Panc1 (cell line): ENCODE results near the gene LTBP3. TPM values are rescaled to one million over a fixed set of nuclear protein-coding genes. Genes with fewer than 3 reads are reported as not detected.

Experiments
- ATAC-seq: fragments of 200-7000 bp; cut with Tn5 transposase; 2 replicates; pipeline ENCODE4 v1.9.1; 2020; ENCODE audit warnings: mild to moderate bottlenecking, moderate library complexity
- BruUV-seq: library from RNA; stranded (reverse); fragments of 400-500 nt; replicated peaks from 2 replicates; lab custom pipeline; 2021; lab: Mats Ljungman, UMichigan
- CTCF ChIA-PET: fragments of 300-600 bp; sonication (Branson Sonifier 250); formaldehyde crosslinking; loops from one replicate; lab custom pipeline; 2022; ENCODE audit warnings: antibody characterized with exemption; lab: Charles Lee
- POLR2A ChIA-PET: fragments of 300-600 bp; sonication (Branson Sonifier 250); formaldehyde crosslinking; loops from one replicate; lab custom pipeline; 2022; ENCODE audit warnings: antibody characterized with exemption; lab: Charles Lee
- DNase-seq: peaks from one replicate; pipeline ENCODE4 v3.0.0-alpha.2; 2010; ENCODE audit warnings: low read depth, low spot score
- H3K27ac ChIP-seq: 2 replicates; pipeline ENCODE4 v1.5.1; 2011; ENCODE audit warnings: mild to moderate bottlenecking, low read length, inconsistent platforms
- H3K27me3 ChIP-seq: fragments of 200-500 bp; sonication (Bioruptor generic); 2 replicates; pipeline ENCODE4 v1.6.0; 2014; ENCODE audit warnings: low read length, inconsistent platforms; ENCODE audit not compliant: control insufficient read depth, insufficient read depth
- H3K36me3 ChIP-seq: fragments of 200-500 bp; sonication (Bioruptor generic); 2 replicates; pipeline ENCODE4 v1.5.1; 2014; ENCODE audit warnings: inconsistent platforms, mild to moderate bottlenecking, low read length, moderate library complexity; ENCODE audit not compliant: control insufficient read depth, insufficient read depth
- H3K4me1 ChIP-seq: 2 replicates; pipeline ENCODE4 v1.5.1; 2011; ENCODE audit warnings: inconsistent platforms, mild to moderate bottlenecking, low read length, moderate library complexity; ENCODE audit not compliant: control insufficient read depth, insufficient read depth
- H3K4me3 ChIP-seq, 2 experiments: 2 replicates each; pipeline ENCODE4 v1.5.1; 2011 to 2012; ENCODE audit warnings: low read depth in 2 of 2, low read length in 2 of 2, mild to moderate bottlenecking in 2 of 2, inconsistent platforms in 1 of 2, moderate library complexity in 1 of 2
- H3K9me3 ChIP-seq: fragments of 200-500 bp; sonication (Bioruptor generic); 2 replicates; pipeline ENCODE4 v1.5.1; 2014; ENCODE audit warnings: low read depth, mild to moderate bottlenecking, inconsistent platforms, low read length, moderate library complexity; ENCODE audit not compliant: control insufficient read depth, insufficient read depth
- CTCF ChIP-seq: fragments of 450-650 bp; IDR thresholded peaks from 2 replicates; pipeline ENCODE4 v1.5.1; 2017; ENCODE audit warnings: mild to moderate bottlenecking
- POLR2AphosphoS5 ChIP-seq: IDR thresholded peaks from 2 replicates; pipeline ENCODE4 v1.6.1; 2012; ENCODE audit warnings: mild to moderate bottlenecking, low read depth, low read length, moderate library complexity
- SIN3A ChIP-seq: IDR thresholded peaks from 2 replicates; pipeline ENCODE4 v1.6.1; 2012; ENCODE audit warnings: low read depth, mild to moderate bottlenecking, low read length, moderate library complexity, borderline replicate concordance; ENCODE audit not compliant: insufficient read depth
- TCF7L2 ChIP-seq: IDR thresholded peaks from 2 replicates; pipeline ENCODE4 v1.6.1; 2011; ENCODE audit warnings: mild to moderate bottlenecking, low read depth, low read length, inconsistent platforms
- in situ Hi-C: cut with HindIII; loops from 2 replicates; pipeline ENCODE4 v1.10.0; 2016; ENCODE audit warnings: low sequenced_read_pairs, low pct_unique_long_range_greater_than_20kb
- intact Hi-C: fragments of 100-400 bp; cut with micrococcal nuclease; formaldehyde crosslinking; loops from one replicate; pipeline ENCODE4 v1.10.0; 2022; ENCODE audit not compliant: unreplicated experiment
- total RNA-seq: library from RNA; stranded (reverse); gene quantifications from one replicate; pipeline ENCODE4 v1.2.1, GENCODE V29; 2021; ENCODE audit not compliant: unreplicated experiment
- TF ChIP-seq, protein P1 (sequence below), 2 experiments: IDR thresholded peaks; 2 replicates each; pipeline ENCODE4 v1.6.1; 2011 to 2012; ENCODE audit warnings: low read depth in 2 of 2, control low read depth in 1 of 2, low read length in 1 of 2, mild to moderate bottlenecking in 1 of 2, moderate library complexity in 1 of 2; ENCODE audit not compliant: insufficient read depth in 1 of 2

Gene LTBP3
- total RNA-seq, 1 experiment from 2014 or later: 133 TPM

DNA sequence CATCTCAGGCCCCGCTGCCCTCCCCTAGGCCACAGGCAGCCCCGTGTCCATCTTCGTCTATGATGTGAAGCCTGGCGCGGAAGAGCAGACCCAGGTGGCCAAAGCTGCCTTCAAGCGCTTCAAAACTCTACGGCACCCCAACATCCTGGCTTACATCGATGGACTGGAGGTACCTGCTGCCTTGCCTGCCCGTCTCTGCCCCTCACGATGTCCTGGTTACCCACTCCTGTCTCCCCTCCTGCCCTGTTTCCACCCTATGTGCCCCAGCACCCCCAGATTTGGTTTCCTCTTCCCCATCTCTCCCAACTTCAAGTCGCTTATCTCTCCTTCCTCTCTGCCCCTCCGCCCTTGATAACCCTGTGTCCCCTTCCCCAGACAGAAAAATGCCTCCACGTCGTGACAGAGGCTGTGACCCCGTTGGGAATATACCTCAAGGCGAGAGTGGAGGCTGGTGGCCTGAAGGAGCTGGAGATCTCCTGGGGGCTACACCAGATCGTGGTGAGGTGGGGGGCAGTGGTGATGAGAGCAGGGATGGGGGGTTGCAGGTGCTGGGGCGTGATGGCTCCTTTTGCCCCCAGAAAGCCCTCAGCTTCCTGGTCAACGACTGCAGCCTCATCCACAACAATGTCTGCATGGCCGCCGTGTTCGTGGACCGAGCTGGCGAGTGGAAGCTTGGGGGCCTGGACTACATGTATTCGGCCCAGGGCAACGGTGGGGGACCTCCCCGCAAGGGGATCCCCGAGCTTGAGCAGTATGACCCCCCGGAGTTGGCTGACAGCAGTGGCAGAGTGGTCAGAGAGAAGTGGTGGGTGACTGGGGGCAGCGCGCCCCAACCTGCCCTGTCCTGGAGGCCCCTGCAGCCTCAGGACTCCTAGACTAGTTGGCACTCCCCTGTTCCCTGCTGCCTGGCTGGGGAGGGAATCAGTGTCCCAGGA lies 32.3 kb downstream of the LTBP3 start:
- no peaks in the 10 kb centered on the region for H3K9me3 ChIP-seq
- DNase-seq (no peak), ATAC-seq (no peak)
- ChIA-PET POLR2A (interaction anchor here (0.5 to 0.8 kb wide), 4 partner anchors 15 to 238 kb away, joined by 3 to 7 read pairs (median 3); no protein-coding TSS in a partner anchor), CTCF (interaction anchor here (0.6 kb wide), 3 partner anchors 27 to 253 kb away, joined by 3 to 8 read pairs (median 7); no protein-coding TSS in a partner anchor)
- peak overlapping the region; percentile 70 to 77 for H3K4me3 ChIP-seq
- TSS peak; percentile 65 for BruUV-seq
- no peaks in the 10 kb centered on the region for H3K27me3 ChIP-seq
- TF ChIP-seq TCF7L2 (no peak), SIN3A (no peak), POLR2AphosphoS5 (no peak), CTCF (no peak)
- TF ChIP-seq, protein P1, sequence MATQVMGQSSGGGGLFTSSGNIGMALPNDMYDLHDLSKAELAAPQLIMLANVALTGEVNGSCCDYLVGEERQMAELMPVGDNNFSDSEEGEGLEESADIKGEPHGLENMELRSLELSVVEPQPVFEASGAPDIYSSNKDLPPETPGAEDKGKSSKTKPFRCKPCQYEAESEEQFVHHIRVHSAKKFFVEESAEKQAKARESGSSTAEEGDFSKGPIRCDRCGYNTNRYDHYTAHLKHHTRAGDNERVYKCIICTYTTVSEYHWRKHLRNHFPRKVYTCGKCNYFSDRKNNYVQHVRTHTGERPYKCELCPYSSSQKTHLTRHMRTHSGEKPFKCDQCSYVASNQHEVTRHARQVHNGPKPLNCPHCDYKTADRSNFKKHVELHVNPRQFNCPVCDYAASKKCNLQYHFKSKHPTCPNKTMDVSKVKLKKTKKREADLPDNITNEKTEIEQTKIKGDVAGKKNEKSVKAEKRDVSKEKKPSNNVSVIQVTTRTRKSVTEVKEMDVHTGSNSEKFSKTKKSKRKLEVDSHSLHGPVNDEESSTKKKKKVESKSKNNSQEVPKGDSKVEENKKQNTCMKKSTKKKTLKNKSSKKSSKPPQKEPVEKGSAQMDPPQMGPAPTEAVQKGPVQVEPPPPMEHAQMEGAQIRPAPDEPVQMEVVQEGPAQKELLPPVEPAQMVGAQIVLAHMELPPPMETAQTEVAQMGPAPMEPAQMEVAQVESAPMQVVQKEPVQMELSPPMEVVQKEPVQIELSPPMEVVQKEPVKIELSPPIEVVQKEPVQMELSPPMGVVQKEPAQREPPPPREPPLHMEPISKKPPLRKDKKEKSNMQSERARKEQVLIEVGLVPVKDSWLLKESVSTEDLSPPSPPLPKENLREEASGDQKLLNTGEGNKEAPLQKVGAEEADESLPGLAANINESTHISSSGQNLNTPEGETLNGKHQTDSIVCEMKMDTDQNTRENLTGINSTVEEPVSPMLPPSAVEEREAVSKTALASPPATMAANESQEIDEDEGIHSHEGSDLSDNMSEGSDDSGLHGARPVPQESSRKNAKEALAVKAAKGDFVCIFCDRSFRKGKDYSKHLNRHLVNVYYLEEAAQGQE (IDR thresholded peaks at IDR 0.05; ENCODE audit: insufficient read depth in 1 of 2, low read depth in 2 of 2, low read length in 1 of 2): no peak
- H3K27ac ChIP-seq: peak overlapping the region; percentile 78
- peaks cover 6% of the 10 kb centered on the region; the same call in 1 of the 2 replicates for H3K36me3 ChIP-seq
- intact Hi-C loops (no loop called here), in situ Hi-C loops (no loop called here)
- H3K4me1 ChIP-seq: peaks cover 5% of the 10 kb centered on the region; the same call in 1 of the 2 replicates

DNA sequence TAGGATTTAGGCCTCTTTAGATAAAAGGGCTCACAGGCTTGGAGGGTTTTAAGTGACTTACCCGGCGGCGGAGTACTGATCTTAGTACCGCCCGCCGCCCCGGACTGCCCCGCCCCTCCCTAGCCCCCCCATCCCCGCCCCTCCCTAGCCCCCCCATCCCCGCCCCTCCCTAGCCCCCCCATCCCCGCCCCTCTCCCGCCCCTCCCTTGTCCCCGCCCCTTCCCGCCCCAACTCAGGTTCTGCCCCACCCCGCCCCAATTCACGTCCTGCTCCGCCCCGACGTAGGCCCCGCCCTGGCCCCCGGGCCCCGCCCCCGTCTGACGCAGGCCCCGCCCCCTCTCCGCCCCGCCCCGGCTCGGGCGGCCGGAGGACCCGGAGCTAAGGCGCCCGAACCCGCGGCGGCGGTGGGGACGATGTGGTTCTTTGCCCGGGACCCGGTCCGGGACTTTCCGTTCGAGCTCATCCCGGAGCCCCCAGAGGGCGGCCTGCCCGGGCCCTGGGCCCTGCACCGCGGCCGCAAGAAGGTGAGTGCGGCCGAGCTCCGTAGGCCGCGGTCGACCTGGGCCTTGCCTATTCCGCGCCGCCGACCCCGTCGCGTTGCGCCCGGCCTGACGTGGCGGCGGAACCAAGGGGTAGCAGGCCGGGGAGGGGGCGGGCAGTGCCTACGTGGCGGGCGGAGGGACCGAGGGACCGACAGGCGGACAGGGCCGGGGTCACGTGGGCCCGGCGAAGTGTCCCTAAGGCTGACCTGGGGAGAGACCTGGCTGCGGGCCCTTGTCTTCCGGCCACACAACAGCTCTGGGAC lies 33.2 kb downstream of the LTBP3 start, which contains the start of gene SCYL1:
SCYL1 (plus strand) TSS at position 343 of the 805 bp plus-strand sequence; CDS start at position 414, 71 bp downstream.
- ChIA-PET POLR2A (interaction anchor here (0.5 to 0.8 kb wide), 5 partner anchors 16 to 237 kb away, joined by 3 to 7 read pairs (median 3); no protein-coding TSS in a partner anchor), CTCF (interaction anchor here (0.6 kb wide), 3 partner anchors 27 to 252 kb away, joined by 3 to 8 read pairs (median 7); no protein-coding TSS in a partner anchor)
- DNase-seq (no peak), ATAC-seq (peak; percentile 92)
- no TSS peak for BruUV-seq
- peaks cover 5% of the 10 kb centered on the region; the same call in 1 of the 2 replicates for H3K4me1 ChIP-seq
- H3K27ac ChIP-seq: peak within 1 kb of the TSS; percentile 78
- 0 out of 2 replicates have a peak, but pooled peaks cover under 1% of the 10 kb centered on the region for H3K36me3 ChIP-seq
- in situ Hi-C loops (no loop called here), intact Hi-C loops (no loop called here)
- TF ChIP-seq CTCF (no peak), POLR2AphosphoS5 (peak; percentile 43)
- H3K27me3 ChIP-seq: no peaks in the 10 kb centered on the region
- peak within 1 kb of the TSS; percentile 70 to 77 for H3K4me3 ChIP-seq
- H3K9me3 ChIP-seq: no peaks in the 10 kb centered on the region
